GM10847 (cell line): ENCODE data around the gene ZBED4.

Experiments
- POLR2A ChIP-seq: IDR thresholded peaks from 2 replicates; pipeline ENCODE4 v1.6.1; 2011; ENCODE audit not compliant: insufficient read length; ENCODE audit errors: extremely low read depth

ZBED4 gene

GRCh38 chr22:49911881-49912625 is 58.4 kb downstream of the ZBED4 start:
- no peak for TF ChIP-seq POLR2A

GRCh38 chr22:49913026-49913425 is 59.4 kb downstream of the ZBED4 start:
- TF ChIP-seq POLR2A: no peak

- no peak for TF ChIP-seq POLR2A
Observed at GRCh38 chr22:49913446-49913845, 59.8 kb downstream of the ZBED4 start.

GRCh38 chr22:49914256-49914655 is 60.6 kb downstream of the ZBED4 start:
- no peak for TF ChIP-seq POLR2A

GRCh38 chr22:49915610-49916009 is 62.0 kb downstream of the ZBED4 start:
- no peak for TF ChIP-seq POLR2A

- TF ChIP-seq POLR2A: no peak
Observed at GRCh38 chr22:49916831-49917230, 63.2 kb downstream of the ZBED4 start.

GRCh38 chr22:49917974-49918910 is 64.6 kb downstream of the ZBED4 start, which contains the start of the genes ALG12 and CRELD2:
ALG12 (minus strand) TSS chr22:49918438; CDS start chr22:49913765, 4,673 bp downstream.
CRELD2 (plus strand) TSS chr22:49918634; CDS start chr22:49918770, 136 bp downstream.
- peak; percentile 69 for TF ChIP-seq POLR2A

- no peak for TF ChIP-seq POLR2A
Observed at GRCh38 chr22:49918911-49919881, 65.6 kb downstream of the ZBED4 start.

- no peak for TF ChIP-seq POLR2A
Observed at GRCh38 chr22:49920859-49921258, 67.2 kb downstream of the ZBED4 start.

- no peak for TF ChIP-seq POLR2A
Observed at GRCh38 chr22:49921508-49922278, 68.0 kb downstream of the ZBED4 start.

GRCh38 chr22:49922484-49922883 is 68.8 kb downstream of the ZBED4 start:
- TF ChIP-seq POLR2A: no peak

GRCh38 chr22:49922926-49923325 is 69.3 kb downstream of the ZBED4 start:
- no peak for TF ChIP-seq POLR2A

GRCh38 chr22:49923445-49923844 is 69.8 kb downstream of the ZBED4 start:
- no peak for TF ChIP-seq POLR2A

GRCh38 chr22:49924113-49924833 is 70.6 kb downstream of the ZBED4 start:
- TF ChIP-seq POLR2A: no peak
